SK-N-SH (cell line): ENCODE data around the gene PRDM8. TPM values are rescaled to one million over a fixed set of nuclear protein-coding genes. Genes with fewer than 3 reads are reported as not detected.

Experiments used
- CTCF ChIA-PET: fragments of 300-600, 350-600 bp; formaldehyde crosslinking; extraction: SDS; loops from one replicate; lab custom pipeline; 2021; lab: Yijun Ruan, JAX
- POLR2A ChIA-PET: fragments of 350-600 bp; sonication (Branson Sonifier 250); formaldehyde crosslinking; extraction: SDS; loops from one replicate; lab custom pipeline; 2020; ENCODE audit warnings: antibody characterized with exemption, inconsistent platforms; lab: Yijun Ruan, JAX
- DNase-seq: peaks from one replicate; pipeline ENCODE4 v3.0.0; 2012
- H2AFZ ChIP-seq: fragments of 200-600 bp; sonication (generic); 2 replicates; pipeline ENCODE4 v1.8.1; 2016; ENCODE audit warnings: antibody characterized with exemption, mild to moderate bottlenecking, low read depth
- H3F3A ChIP-seq: fragments of 200-600 bp; sonication (generic); replicated peaks from 2 replicates; pipeline ENCODE3; 2016; ENCODE audit warnings: antibody characterized with exemption, mild to moderate bottlenecking; ENCODE audit not compliant: insufficient read depth
- H3K27ac ChIP-seq, 2 experiments: fragments of 200-500 bp in 1 of 2; fragments of 200-600 bp in 1 of 2; sonication (Bioruptor generic) in 1 of 2; sonication (generic), shearing (Covaris generic) in 1 of 2; 2 replicates each; pipeline versions ENCODE4 v1.5.1 to v1.6.1; 2014 to 2016; ENCODE audit warnings: low read depth in 2 of 2, inconsistent platforms in 1 of 2, low read length in 1 of 2, mild to moderate bottlenecking in 1 of 2, mixed read lengths in 1 of 2
- H3K27me3 ChIP-seq: fragments of 200-600 bp; sonication (generic), shearing (Covaris generic); 2 replicates; pipeline ENCODE4 v1.6.1; 2016; ENCODE audit warnings: mixed run types; ENCODE audit not compliant: insufficient read depth
- H3K36me3 ChIP-seq, 2 experiments: fragments of 200-500 bp in 1 of 2; fragments of 200-600 bp in 1 of 2; sonication (Bioruptor generic) in 1 of 2; sonication (generic) in 1 of 2; replicated peaks in 1 of 2; 2 replicates each; pipeline versions ENCODE3 to v1.5.1; 2014 to 2016; ENCODE audit warnings: low read length in 1 of 2, mild to moderate bottlenecking in 1 of 2; ENCODE audit not compliant: insufficient read depth in 2 of 2, control insufficient read depth in 1 of 2
- H3K4me1 ChIP-seq, 2 experiments: fragments of 200-500 bp in 1 of 2; fragments of 200-600 bp in 1 of 2; sonication (Bioruptor generic) in 1 of 2; sonication (generic), shearing (Covaris generic) in 1 of 2; 2 replicates each; pipeline versions ENCODE4 v1.5.1 to v1.6.1; 2014 to 2016; ENCODE audit warnings: low read depth in 1 of 2, low read length in 1 of 2, mixed run types in 1 of 2; ENCODE audit not compliant: insufficient read depth in 2 of 2, control insufficient read depth in 1 of 2
- H3K4me2 ChIP-seq: fragments of 200-600 bp; sonication (generic), shearing (Covaris generic); 2 replicates; pipeline ENCODE4 v1.6.1; 2017; ENCODE audit warnings: mixed run types
- H3K4me3 ChIP-seq, 2 experiments: fragments of 200-500 bp in 1 of 2; fragments of 200-600 bp in 1 of 2; sonication (Bioruptor generic) in 1 of 2; sonication (generic), shearing (Covaris generic) in 1 of 2; 2 replicates each; pipeline versions ENCODE4 v1.5.1 to v1.8.1; 2014 to 2016; ENCODE audit warnings: low read depth in 2 of 2, inconsistent platforms in 1 of 2, low read length in 1 of 2, mild to moderate bottlenecking in 1 of 2, mixed read lengths in 1 of 2, moderate library complexity in 1 of 2
- H3K79me2 ChIP-seq: fragments of 200-600 bp; sonication (generic); 2 replicates; pipeline ENCODE4 v1.8.1; 2017; ENCODE audit warnings: mild to moderate bottlenecking; ENCODE audit not compliant: insufficient read depth
- H3K9ac ChIP-seq: fragments of 200-600 bp; sonication (generic); 2 replicates; pipeline ENCODE4 v1.6.1; 2017; ENCODE audit warnings: mixed run types
- H3K9me2 ChIP-seq: fragments of 200-600 bp; sonication (generic); 2 replicates; pipeline ENCODE4 v1.6.1; 2017; ENCODE audit warnings: mixed run types
- H3K9me3 ChIP-seq: fragments of 200-600 bp; sonication (generic); 2 replicates; pipeline ENCODE4 v1.6.1; 2017; ENCODE audit warnings: mixed run types, mild to moderate bottlenecking, moderate library complexity
- H4K20me1 ChIP-seq: fragments of 200-600 bp; sonication (generic); 2 replicates; pipeline ENCODE4 v1.6.1; 2017; ENCODE audit warnings: mild to moderate bottlenecking, mixed run types; ENCODE audit not compliant: insufficient read depth
- CHD2 ChIP-seq: fragments of 150-350 bp; IDR thresholded peaks from 2 replicates; pipeline ENCODE4 v1.6.1; 2018; ENCODE audit warnings: low read length; ENCODE audit not compliant: partially characterized antibody
- CTCF ChIP-seq: fragments of 200-600 bp; sonication (generic); IDR thresholded peaks from 2 replicates; pipeline ENCODE4 v1.6.1; 2017; ENCODE audit warnings: antibody characterized with exemption, mild to moderate bottlenecking, moderate library complexity
- EP300 ChIP-seq, 2 experiments: IDR thresholded peaks; 2 replicates each; pipeline versions ENCODE4 v1.4.0 to v1.6.1; 2012; ENCODE audit warnings: borderline replicate concordance in 1 of 2, low read depth in 1 of 2, low read length in 1 of 2
- EZH2phosphoT487 ChIP-seq: fragments of 200-600 bp; sonication (generic); IDR thresholded peaks from 2 replicates; pipeline ENCODE4 v1.6.1; 2017; ENCODE audit warnings: low read depth, mixed run types, mild to moderate bottlenecking, antibody characterized with exemption, moderate library complexity, borderline replicate concordance
- FOSL2 ChIP-seq: IDR thresholded peaks from 2 replicates; pipeline ENCODE4 v1.4.0; 2012; ENCODE audit warnings: low read depth, mild to moderate bottlenecking, moderate library complexity, borderline replicate concordance
- FOXJ3 ChIP-seq: sonication (generic); formaldehyde crosslinking; IDR thresholded peaks from 2 replicates; pipeline ENCODE4 v1.5.1; 2020; ENCODE audit warnings: mild to moderate bottlenecking, missing genetic modification reagents
- GABPA ChIP-seq: IDR thresholded peaks from 2 replicates; pipeline ENCODE4 v1.4.0; 2012; ENCODE audit warnings: low read depth, mild to moderate bottlenecking
- GATA2 ChIP-seq: sonication (generic); formaldehyde crosslinking; IDR thresholded peaks from 2 replicates; pipeline ENCODE4 v1.5.0; 2020; ENCODE audit warnings: mild to moderate bottlenecking, missing genetic modification reagents
- NFIC ChIP-seq: IDR thresholded peaks from 2 replicates; pipeline ENCODE4 v1.4.0; 2012; ENCODE audit warnings: borderline replicate concordance
- RAD21 ChIP-seq: IDR thresholded peaks from 2 replicates; pipeline ENCODE4 v1.6.1; 2012; ENCODE audit warnings: mild to moderate bottlenecking, low read length
- RCOR1 ChIP-seq: fragments of 150-350 bp; IDR thresholded peaks from 2 replicates; pipeline ENCODE4 v1.6.1; 2017; ENCODE audit warnings: antibody characterized with exemption, low read length
- SIN3A ChIP-seq: IDR thresholded peaks from 2 replicates; pipeline ENCODE4 v1.6.1; 2012; ENCODE audit warnings: low read depth, mild to moderate bottlenecking, low read length, moderate library complexity, borderline replicate concordance
- SMC3 ChIP-seq: IDR thresholded peaks from 2 replicates; pipeline ENCODE4 v1.6.1; 2012; ENCODE audit warnings: low read depth, low read length, improper control_type of control experiment
- TAF1 ChIP-seq: IDR thresholded peaks from 2 replicates; pipeline ENCODE4 v1.6.1; 2012; ENCODE audit warnings: low read depth, mild to moderate bottlenecking, low read length, moderate library complexity, borderline replicate concordance
- TCF12 ChIP-seq: IDR thresholded peaks from 2 replicates; pipeline ENCODE4 v1.4.0; 2012
- USF2 ChIP-seq: fragments of 150-350 bp; IDR thresholded peaks from 2 replicates; pipeline ENCODE4 v1.6.1; 2017; ENCODE audit warnings: antibody characterized with exemption, low read length, low read depth, borderline replicate concordance
- YY1 ChIP-seq: IDR thresholded peaks from 2 replicates; pipeline ENCODE4 v1.4.0; 2012; ENCODE audit warnings: low read depth, mild to moderate bottlenecking
- WGBS: methylation state at CpG from one replicate; pipeline ENCODE4 v1.1.6; 2017; ENCODE audit warnings: low lambda C conversion rate; 5-methylcytosine and 5-hydroxymethylcytosine counted together
- polyA plus RNA-seq, 3 experiments: library from polyadenylated mRNA; depleted of rRNA; stranded (reverse); fragments of >200 nt; gene quantifications; 2 replicates each; pipeline ENCODE4 v1.2.3, GENCODE V29; 2012
- TF ChIP-seq, protein P1 (sequence below): IDR thresholded peaks from 2 replicates; pipeline ENCODE4; 2012
- TF ChIP-seq, protein P2 (sequence below): IDR thresholded peaks from 2 replicates; pipeline ENCODE4 v1.4.0; 2012; ENCODE audit warnings: low read depth
- TF ChIP-seq, protein P3 (sequence below): fragments of 150-350 bp; IDR thresholded peaks from 2 replicates; pipeline ENCODE4 v1.6.1; 2016; ENCODE audit warnings: mild to moderate bottlenecking, low read depth, low read length

PRDM8 gene
- polyA plus RNA-seq, 1 of the 3 experiments (the other 2 are of a cell fraction), result 3.5 TPM

- H3K4me3 ChIP-seq, result no peak overlapping the region
- 0 out of 2 replicates have a peak overlapping the region, but pooled peaks have one; percentile 34 for H2AFZ ChIP-seq
- POLR2A ChIA-PET, result no interaction called here
- CTCF ChIA-PET, result interaction anchor here (0.6 to 9.9 kb wide), 15 partner anchors 9 to 1272 kb away, joined by 3 to 108 read pairs (median 4); partner anchors contain the start of gene CFAP299
- no peaks in the 10 kb centered on the region for H4K20me1 ChIP-seq
- peaks cover 7 to 8% of the 10 kb centered on the region in 2 experiments; a peak in 3 of 4 replicates for H3K4me1 ChIP-seq
- no peak for DNase-seq
- H3K9ac ChIP-seq, result no peak overlapping the region
- H3K9me2 ChIP-seq, result no peaks in the 10 kb centered on the region
- no peaks in the 10 kb centered on the region for H3K27me3 ChIP-seq
- no peaks in the 10 kb centered on the region for H3K9me3 ChIP-seq
- TF ChIP-seq CTCF (peak; percentile 72), EZH2phosphoT487 (no peak), RAD21 (peak; percentile 60)
- no peak overlapping the region for H3K4me2 ChIP-seq
- no peaks in the 10 kb centered on the region for H3K79me2 ChIP-seq
- peaks cover 7% of the 10 kb centered on the region for H3F3A ChIP-seq
- peak overlapping the region in 1 of 2 experiments; percentile 64; a peak in 1 of 4 replicates for H3K27ac ChIP-seq
- no peaks in the 10 kb centered on the region for H3K36me3 ChIP-seq
These were observed 23.9 kb downstream of the PRDM8 start for GRCh38 chr4:80221161-80221560.

DNA sequence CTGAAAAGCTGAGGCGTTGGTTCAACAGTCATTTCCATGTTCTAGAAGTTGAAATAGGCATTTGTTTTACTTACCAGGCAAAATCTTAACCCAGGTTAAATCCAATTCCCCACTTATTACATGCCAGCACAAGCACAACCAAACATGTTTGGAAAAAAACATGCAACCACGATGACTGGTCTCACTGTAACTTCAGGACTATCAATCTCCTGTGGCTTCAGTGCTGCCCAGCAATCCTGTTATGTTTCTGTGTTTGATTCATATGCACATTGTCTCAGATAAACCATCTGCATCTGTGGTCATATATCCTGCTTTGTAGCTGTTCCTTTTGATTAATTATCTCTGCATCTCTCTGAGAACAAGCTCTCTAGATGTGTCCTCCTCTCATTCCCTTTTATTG, 28.3 kb downstream of the PRDM8 start:
- POLR2A ChIA-PET, result no interaction called here
- peaks cover 4 to 7% of the 10 kb centered on the region in 2 experiments; a peak in 3 of 4 replicates for H3K4me1 ChIP-seq
- no peak overlapping the region for H3K4me2 ChIP-seq
- H4K20me1 ChIP-seq, result no peaks in the 10 kb centered on the region
- no peak overlapping the region for H3K9ac ChIP-seq
- no peaks in the 10 kb centered on the region for H3K9me3 ChIP-seq
- no peaks in the 10 kb centered on the region for H3K36me3 ChIP-seq
- H3K4me3 ChIP-seq, result no peak overlapping the region
- 60% methylated on average over 2 of the region's 2 CpGs for WGBS
- CTCF ChIA-PET, result interaction anchor here (1.2 to 9.9 kb wide), 2 partner anchors 109 to 1274 kb away, joined by 3 to 108 read pairs; partner anchors contain the start of gene CFAP299
- no peaks in the 10 kb centered on the region for H3K79me2 ChIP-seq
- H2AFZ ChIP-seq, result peak overlapping the region; percentile 35; the same call in 1 of the 2 replicates
- H3F3A ChIP-seq, result no peaks in the 10 kb centered on the region
- H3K27ac ChIP-seq, result peak overlapping the region in 1 of 2 experiments; percentile 31; a peak in 2 of 4 replicates
- H3K27me3 ChIP-seq, result no peaks in the 10 kb centered on the region
- DNase-seq, result no peak
- no peaks in the 10 kb centered on the region for H3K9me2 ChIP-seq
- no peak for TF ChIP-seq RCOR1
- TF ChIP-seq USF2, result no peak
- TF ChIP-seq YY1, result no peak
- TF ChIP-seq CHD2, result no peak
- no peak for TF ChIP-seq CTCF
- TF ChIP-seq SIN3A, result no peak
- TF ChIP-seq, protein P1, sequence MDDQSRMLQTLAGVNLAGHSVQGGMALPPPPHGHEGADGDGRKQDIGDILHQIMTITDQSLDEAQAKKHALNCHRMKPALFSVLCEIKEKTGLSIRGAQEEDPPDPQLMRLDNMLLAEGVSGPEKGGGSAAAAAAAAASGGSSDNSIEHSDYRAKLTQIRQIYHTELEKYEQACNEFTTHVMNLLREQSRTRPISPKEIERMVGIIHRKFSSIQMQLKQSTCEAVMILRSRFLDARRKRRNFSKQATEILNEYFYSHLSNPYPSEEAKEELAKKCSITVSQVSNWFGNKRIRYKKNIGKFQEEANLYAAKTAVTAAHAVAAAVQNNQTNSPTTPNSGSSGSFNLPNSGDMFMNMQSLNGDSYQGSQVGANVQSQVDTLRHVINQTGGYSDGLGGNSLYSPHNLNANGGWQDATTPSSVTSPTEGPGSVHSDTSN, result peak; percentile 71
- TF ChIP-seq SMC3, result no peak
- peak; percentile 59 for TF ChIP-seq TCF12
- TF ChIP-seq, protein P2, sequence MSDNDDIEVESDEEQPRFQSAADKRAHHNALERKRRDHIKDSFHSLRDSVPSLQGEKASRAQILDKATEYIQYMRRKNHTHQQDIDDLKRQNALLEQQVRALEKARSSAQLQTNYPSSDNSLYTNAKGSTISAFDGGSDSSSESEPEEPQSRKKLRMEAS, result no peak
- TF ChIP-seq, protein P3, sequence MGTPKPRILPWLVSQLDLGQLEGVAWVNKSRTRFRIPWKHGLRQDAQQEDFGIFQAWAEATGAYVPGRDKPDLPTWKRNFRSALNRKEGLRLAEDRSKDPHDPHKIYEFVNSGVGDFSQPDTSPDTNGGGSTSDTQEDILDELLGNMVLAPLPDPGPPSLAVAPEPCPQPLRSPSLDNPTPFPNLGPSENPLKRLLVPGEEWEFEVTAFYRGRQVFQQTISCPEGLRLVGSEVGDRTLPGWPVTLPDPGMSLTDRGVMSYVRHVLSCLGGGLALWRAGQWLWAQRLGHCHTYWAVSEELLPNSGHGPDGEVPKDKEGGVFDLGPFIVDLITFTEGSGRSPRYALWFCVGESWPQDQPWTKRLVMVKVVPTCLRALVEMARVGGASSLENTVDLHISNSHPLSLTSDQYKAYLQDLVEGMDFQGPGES, result no peak
- TF ChIP-seq GATA2 (CRISPR knock-in tag), result no peak
- 0 out of 4 replicates have a peak, but pooled peaks of 1 of the 2 experiments have one; percentile 17 for TF ChIP-seq EP300 (IDR thresholded peaks at IDR 0.05; ENCODE audit: borderline replicate concordance in 1 of 2, low read depth in 1 of 2, low read length in 1 of 2)
- TF ChIP-seq GABPA, result no peak
- no peak for TF ChIP-seq NFIC
- no peak for TF ChIP-seq RAD21
- TF ChIP-seq FOSL2, result no peak
- TF ChIP-seq TAF1, result no peak
- no peak for TF ChIP-seq FOXJ3
